ENCODE measurements around the gene VPS18. TPM values are rescaled to one million over a fixed set of nuclear protein-coding genes. Genes with fewer than 3 reads are reported as not detected.

VPS18 gene
- total RNA-seq, 1 donor from 2014 or later, result 41.5 TPM

Other genes with a start within 250 kb of the VPS18 start
- gene RAD51, start 199.3 kb upstream of the VPS18 start, total RNA-seq, result 1.6 and 4.1 TPM in 2 replicates
- gene RMDN3, start 139.2 kb upstream of the VPS18 start, total RNA-seq, result 14.2 and 28.6 TPM in 2 replicates
- 17.5 and 20.7 TPM in 2 replicates for gene GCHFR, start 130.4 kb upstream of the VPS18 start, total RNA-seq
- gene C15orf62, start 124.5 kb upstream of the VPS18 start, total RNA-seq, result 0.22 and 0.40 TPM in 2 replicates
- 18.1 and 21.4 TPM in 2 replicates for gene ZFYVE19, start 87.4 kb upstream of the VPS18 start, total RNA-seq
- gene DNAJC17, start 87.0 kb upstream of the VPS18 start, total RNA-seq, result 13.5 and 14.3 TPM in 2 replicates
- not detected in 2 replicates for gene PPP1R14D, start 65.7 kb upstream of the VPS18 start, total RNA-seq
- 0.40 and 0.65 TPM in 2 replicates for gene SPINT1, start 50.4 kb upstream of the VPS18 start, total RNA-seq
- gene RHOV, start 20.2 kb upstream of the VPS18 start, total RNA-seq, result not detected in 2 replicates
- gene DLL4, start 34.9 kb downstream of the VPS18 start, total RNA-seq, result 48.0 and 75.2 TPM in 2 replicates
- 2.4 and 4.8 TPM in 2 replicates for gene CHAC1, start 59.0 kb downstream of the VPS18 start, total RNA-seq
- 14.2 and 21.4 TPM in 2 replicates for gene INO80, start 221.8 kb downstream of the VPS18 start, total RNA-seq